ENCODE data around the gene NR6A1. TPM values are rescaled to one million over a fixed set of nuclear protein-coding genes. Genes with fewer than 3 reads are reported as not detected.
"Not testable (repeated sequence)": the region's sequence is repeated elsewhere in the genome, so short reads cannot be mapped to it uniquely, and the experiment has no call there.

NR6A1 gene
- total RNA-seq, 1 donor from 2014 or later = 2.0 TPM

- DNase-seq = no peak
Measured at GRCh38 chr9:124759327-124759726, 11.8 kb downstream of the NR6A1 start.

GRCh38 chr9:124758691-124759090 lies 12.4 kb downstream of the NR6A1 start:
- DNase-seq = no peak

- DNase-seq = no peak
Measured at GRCh38 chr9:124758061-124758460, 13.1 kb downstream of the NR6A1 start.

DNA sequence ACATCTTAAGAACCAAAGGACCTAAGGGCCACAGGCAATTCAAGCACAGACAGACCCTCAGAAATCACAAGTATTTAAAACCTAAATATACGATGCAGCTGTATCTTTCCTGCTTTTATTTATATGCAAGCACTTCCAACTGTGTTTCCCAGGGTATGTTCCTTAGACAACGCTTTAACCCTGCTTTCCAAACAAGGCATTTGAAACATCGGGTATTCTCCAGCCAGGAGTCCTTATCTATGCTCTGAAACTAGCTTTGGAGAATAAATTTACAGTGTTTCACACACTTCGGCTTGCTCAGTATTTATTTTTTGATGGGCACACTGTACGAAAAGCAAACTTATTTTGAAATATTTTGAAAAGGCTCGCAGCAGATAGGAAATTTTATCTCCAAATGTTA lies 13.5 kb downstream of the NR6A1 start:
- DNase-seq = no peak

DNA sequence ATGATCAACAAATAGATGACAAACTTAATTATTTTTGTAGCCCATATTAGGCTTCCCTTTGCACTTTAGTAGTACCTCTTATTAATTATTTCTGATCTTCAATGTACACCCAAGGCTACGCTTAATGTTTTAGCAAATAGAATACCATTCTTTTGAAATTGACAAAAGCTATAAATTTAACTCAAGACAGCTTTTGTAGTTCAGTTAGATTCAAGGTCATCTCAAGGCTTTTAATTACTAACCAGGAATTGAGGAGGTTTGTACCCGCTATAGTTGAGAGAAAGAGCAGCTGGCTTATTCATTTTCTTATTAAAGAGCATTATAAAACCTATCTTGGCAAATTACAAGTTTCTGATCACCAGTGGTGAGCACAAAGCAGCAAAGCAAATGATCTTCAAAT lies 15.1 kb downstream of the NR6A1 start:
- no peak for DNase-seq

DNA sequence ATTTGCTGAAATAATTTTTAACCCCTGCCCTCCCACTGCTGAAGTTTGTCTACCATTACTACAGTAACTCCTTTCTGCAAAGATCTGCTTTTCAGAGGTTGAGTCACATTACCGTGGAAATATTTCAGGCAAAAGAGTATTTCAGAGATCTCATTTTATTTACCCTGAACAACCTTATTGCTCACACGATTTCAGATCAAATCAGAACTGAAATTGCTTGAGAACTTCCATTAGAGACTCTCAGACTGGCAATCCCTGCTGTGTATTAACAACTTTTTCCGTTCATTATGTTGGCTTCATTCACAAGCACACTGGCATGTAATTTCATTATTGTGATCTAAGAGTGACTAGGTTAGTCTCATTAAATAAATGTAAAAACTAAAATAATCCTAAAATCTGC lies 16.1 kb downstream of the NR6A1 start:
- no peak for DNase-seq

GRCh38 chr9:124754289-124754688 lies 16.8 kb downstream of the NR6A1 start:
- no peak for DNase-seq

GRCh38 chr9:124752967-124753366 lies 18.1 kb downstream of the NR6A1 start:
- DNase-seq = no peak

GRCh38 chr9:124749781-124750180 lies 21.3 kb downstream of the NR6A1 start:
- DNase-seq = no peak

GRCh38 chr9:124749284-124749683 lies 21.8 kb downstream of the NR6A1 start:
- DNase-seq = no peak

- DNase-seq = no peak
Measured at GRCh38 chr9:124747065-124747464, 24.0 kb downstream of the NR6A1 start.

- DNase-seq = no peak
Measured at GRCh38 chr9:124743686-124744348, 27.3 kb downstream of the NR6A1 start.

GRCh38 chr9:124742940-124743339 lies 28.2 kb downstream of the NR6A1 start:
- no peak for DNase-seq

DNA sequence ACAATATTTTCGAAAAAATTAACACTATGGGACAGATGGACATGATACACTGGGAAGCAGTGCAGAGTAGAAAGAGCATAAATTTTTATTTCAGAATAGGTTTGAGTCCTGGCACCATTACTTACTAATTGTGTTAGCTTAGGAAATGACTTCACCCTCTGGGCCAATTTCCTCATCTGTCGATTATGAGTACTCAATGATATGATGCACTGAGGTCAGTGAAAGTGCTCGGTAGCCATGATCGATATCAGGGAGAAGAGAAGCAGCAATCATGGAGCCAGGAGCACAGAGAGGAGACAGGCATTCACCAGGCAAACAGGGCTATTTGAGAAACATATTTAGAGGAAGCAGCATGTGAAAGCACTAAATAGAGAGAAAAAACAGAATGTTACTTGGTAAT lies 29.4 kb downstream of the NR6A1 start:
- DNase-seq = no peak

DNA sequence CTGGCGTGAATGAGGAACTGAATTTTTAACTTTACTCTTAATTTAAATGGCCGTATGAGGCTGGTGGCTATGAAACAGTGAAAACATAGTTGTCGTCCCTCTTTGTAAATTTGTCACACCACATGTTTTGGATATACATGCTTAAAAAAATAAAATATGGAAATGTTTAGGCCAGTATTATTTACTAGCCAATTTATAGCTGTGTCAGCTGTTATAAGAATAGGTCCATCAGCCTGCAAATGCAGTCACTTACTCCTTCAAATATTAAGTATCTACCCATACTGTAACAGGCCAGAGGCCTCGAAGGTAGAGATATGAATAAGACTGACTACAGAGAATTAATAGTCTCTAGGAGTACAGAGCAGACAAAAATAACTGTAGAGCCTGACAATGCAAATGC lies 30.0 kb downstream of the NR6A1 start:
- DNase-seq = no peak

DNA sequence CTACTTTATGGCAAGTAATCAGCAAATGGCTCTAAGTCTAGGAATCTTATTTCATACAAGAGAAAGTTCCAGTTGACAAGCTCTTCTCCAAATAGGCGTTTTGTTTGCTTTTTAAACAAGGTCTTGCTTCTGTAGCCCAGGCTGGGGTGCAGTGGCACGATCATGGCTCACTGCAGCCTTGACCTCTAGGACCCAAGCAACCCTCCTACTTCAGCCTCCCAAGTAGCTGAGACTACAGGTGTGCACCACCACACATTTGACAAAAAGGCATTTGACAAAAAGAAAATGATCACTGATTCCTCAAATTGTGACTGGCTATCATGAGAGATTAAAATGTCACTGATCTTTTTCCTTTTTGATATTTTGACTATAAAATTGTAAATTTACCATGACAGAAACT lies 31.8 kb downstream of the NR6A1 start:
- no peak for DNase-seq

DNA sequence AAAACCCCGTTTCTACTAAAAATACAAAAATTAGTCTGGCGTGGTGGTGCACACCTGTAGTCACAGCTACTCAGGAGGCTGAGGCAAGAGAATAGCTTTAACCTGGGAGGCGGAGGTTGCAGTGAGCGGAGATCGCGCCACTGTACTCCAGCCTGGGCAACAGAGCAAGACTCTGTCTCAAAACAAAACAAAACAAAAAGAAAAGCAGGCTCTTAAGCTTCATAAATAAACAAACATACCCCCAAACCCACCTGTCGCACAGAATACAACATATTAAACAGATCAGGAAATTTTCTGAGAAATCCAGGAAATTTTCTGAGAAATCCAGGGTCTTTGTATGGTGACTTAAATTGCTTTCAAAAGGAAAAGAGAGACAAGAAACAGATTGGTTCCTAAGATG lies 33.0 kb downstream of the NR6A1 start:
- DNase-seq = not testable (repeated sequence)

- DNase-seq = no peak
Measured at GRCh38 chr9:124735121-124735520, 36.0 kb downstream of the NR6A1 start.

- not testable (repeated sequence) for DNase-seq
Measured at GRCh38 chr9:124734741-124735083, 36.4 kb downstream of the NR6A1 start.

GRCh38 chr9:124733964-124734740 lies 37.0 kb downstream of the NR6A1 start:
- no peak for DNase-seq

DNA sequence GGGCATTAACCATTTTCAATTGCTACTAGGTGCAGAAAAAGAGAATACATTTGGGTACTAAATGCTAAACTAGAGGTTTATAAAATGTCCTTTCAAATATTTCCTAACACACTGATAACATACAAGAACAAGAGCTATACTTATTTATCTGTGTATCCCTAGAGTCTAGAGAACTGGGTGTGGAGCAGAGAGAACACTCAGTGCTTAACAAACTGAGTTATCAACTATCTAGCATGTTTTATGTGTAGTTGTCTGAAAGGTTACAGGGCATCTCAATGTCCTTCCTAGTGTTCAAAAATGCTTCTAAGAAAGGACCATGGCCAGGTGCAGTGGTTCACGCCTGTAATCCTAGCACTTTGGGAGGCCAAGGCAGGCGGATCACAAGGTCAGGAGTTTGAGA lies 40.3 kb downstream of the NR6A1 start:
- no peak for DNase-seq

DNA sequence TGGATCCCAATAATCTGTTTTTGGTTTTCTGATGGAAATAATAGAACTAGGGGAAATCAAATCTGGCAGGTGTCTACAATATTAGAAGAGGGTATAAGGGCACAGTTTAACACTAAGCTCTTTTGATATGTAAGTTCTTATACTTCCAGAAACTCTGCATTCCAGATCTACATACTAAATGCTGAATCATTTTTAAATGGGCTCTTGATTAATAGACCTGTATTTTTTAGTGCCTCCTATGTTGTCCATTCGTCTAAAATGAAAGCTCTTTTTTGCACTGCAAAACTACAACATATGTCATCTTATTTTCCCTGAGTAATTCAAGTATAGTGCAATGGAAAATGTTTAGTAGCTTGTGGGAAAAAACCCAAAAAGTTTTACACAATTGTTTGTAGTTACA lies 44.2 kb downstream of the NR6A1 start:
- DNase-seq = no peak

DNA sequence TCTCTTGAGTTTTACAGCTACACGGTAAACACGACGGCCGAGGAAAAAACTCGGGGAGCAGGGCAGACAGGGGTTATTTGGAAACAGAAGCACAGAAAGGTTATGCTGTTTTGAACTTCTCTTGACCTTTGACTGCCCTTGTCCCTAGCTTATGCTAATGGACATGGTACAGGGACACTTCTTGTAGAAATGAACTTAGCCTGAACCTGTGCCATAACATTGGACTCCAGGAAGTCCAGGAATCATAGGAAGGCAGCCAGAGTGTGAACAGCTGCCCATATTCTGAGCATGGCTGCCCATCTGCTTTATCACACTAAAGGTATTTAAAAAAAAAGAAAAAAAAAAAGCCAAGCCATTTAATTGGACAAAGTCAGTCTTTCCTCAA lies 46.1 kb downstream of the NR6A1 start:
- DNase-seq = no peak

- DNase-seq = no peak
Measured at GRCh38 chr9:124724415-124725067, 46.6 kb downstream of the NR6A1 start.

Data from occipital lobe (tissue), 2 donors.